Lung (tissue), 12 donors: ENCODE results near the gene DNAI4. TPM values are rescaled to one million over a fixed set of nuclear protein-coding genes. Genes with fewer than 3 reads are reported as not detected.

Experiments used
- ATAC-seq: fragments of 200-7000 bp; cut with Tn5 transposase; one replicate; pipeline ENCODE4 v1.9.1; 2020; ENCODE audit warnings: moderate number of reproducible peaks; ENCODE audit not compliant: insufficient read depth, low FRiP score
- DNase-seq, 3 donors: peaks; one replicate each; pipeline ENCODE4 v3.0.0-alpha.2; 2013 to 2017
- H3K27ac ChIP-seq, 2 donors: one replicate each; pipeline ENCODE4 v1.5.1; 2013; ENCODE audit warnings: mild to moderate bottlenecking in 2 of 2, moderate library complexity in 2 of 2, control low read depth in 1 of 2, inconsistent platforms in 1 of 2, low read depth in 1 of 2, low read length in 1 of 2
- H3K27me3 ChIP-seq, 3 donors: one replicate each; pipeline ENCODE4 v1.5.1; 2013; ENCODE audit warnings: low read length in 2 of 3; ENCODE audit not compliant: control insufficient read depth in 3 of 3, insufficient read depth in 3 of 3
- H3K36me3 ChIP-seq, 4 donors: one replicate each; pipeline ENCODE4 v1.5.1; 2013; ENCODE audit warnings: low read length in 4 of 4, mild to moderate bottlenecking in 1 of 4, moderate library complexity in 1 of 4; ENCODE audit not compliant: control insufficient read depth in 4 of 4, insufficient read depth in 4 of 4
- H3K4me1 ChIP-seq, 5 donors: one replicate each; pipeline ENCODE4 v1.5.1; 2013; ENCODE audit warnings: low read length in 5 of 5, mild to moderate bottlenecking in 2 of 5, moderate library complexity in 1 of 5; ENCODE audit not compliant: control insufficient read depth in 5 of 5, insufficient read depth in 5 of 5
- H3K4me3 ChIP-seq: one replicate; pipeline ENCODE4 v1.5.1; 2013; ENCODE audit warnings: mild to moderate bottlenecking, control low read depth, moderate library complexity
- H3K9ac ChIP-seq, 2 donors: one replicate each; pipeline ENCODE4 v1.5.1; 2013; ENCODE audit warnings: low read length in 2 of 2, control low read depth in 1 of 2; ENCODE audit not compliant: insufficient read depth in 1 of 2
- H3K9me3 ChIP-seq, 4 donors: one replicate each; pipeline ENCODE4 v1.5.1; 2013; ENCODE audit warnings: low read length in 3 of 4, mild to moderate bottlenecking in 1 of 4, moderate library complexity in 1 of 4; ENCODE audit not compliant: control insufficient read depth in 4 of 4, insufficient read depth in 3 of 4
- CTCF ChIP-seq: IDR thresholded peaks from 2 replicates; pipeline ENCODE4 v1.5.1; 2012; ENCODE audit warnings: mild to moderate bottlenecking; ENCODE audit errors: control extremely low read depth, extremely low read depth
- WGBS, 2 donors: extraction: QIAGEN DNeasy Blood & Tissue Kit; methylation state at CpG; one replicate each; pipeline ENCODE4 v1.1.7; 2013; 5-methylcytosine and 5-hydroxymethylcytosine counted together
- polyA plus RNA-seq, 2 donors: library from polyadenylated mRNA; stranded (reverse); fragments of 200-250 nt; gene quantifications; one replicate each; pipeline ENCODE4 v1.2.1, GENCODE V29; 2013
- total RNA-seq, 2 donors: library from RNA; depleted of rRNA in 1 of 2; stranded (reverse); fragments of >200 nt in 1 of 2; gene quantifications; one replicate each; pipeline ENCODE4 v1.2.1, GENCODE V29; 2014 to 2021
- donor health status: control.
- donor health status: control.
- donor health status: Bipolar disorder and iron deficiency.
- donor health status: healthy.
- donor health status: DM: yes; HTN: yes; CAD: no.

The DNAI4 gene
- total and polyA plus RNA-seq, 4 donors: 4.4 to 61.1 (median 15.5) TPM

GRCh38 chr1:66778969-66779368, 145.7 kb downstream of the DNAI4 start:
- DNase-seq (peak in 1 of 3 donors; percentile 32), ATAC-seq (no peak)
- no peaks in the 10 kb centered on the region for H3K27me3 ChIP-seq
- H3K36me3 ChIP-seq: peaks cover 0 to 3% (median 0%) of the 10 kb centered on the region in 4 donors
- H3K9ac ChIP-seq: no peak overlapping the region
- no peak overlapping the region for H3K27ac ChIP-seq
- TF ChIP-seq CTCF: no peak
- H3K9me3 ChIP-seq: no peaks in the 10 kb centered on the region
- no peaks in the 10 kb centered on the region for H3K4me1 ChIP-seq
- WGBS, 2 donors: 90 to 92% methylated on average over 4 of the region's 4 CpGs
- no peak overlapping the region for H3K4me3 ChIP-seq

GRCh38 chr1:66778266-66778665, 146.4 kb downstream of the DNAI4 start:
- TF ChIP-seq CTCF: no peak
- H3K4me3 ChIP-seq: no peak overlapping the region
- H3K27ac ChIP-seq: no peak overlapping the region
- no peak for DNase-seq
- H3K36me3 ChIP-seq: peaks cover 0 to 4% (median 0%) of the 10 kb centered on the region in 4 donors
- no peaks in the 10 kb centered on the region for H3K27me3 ChIP-seq
- H3K9me3 ChIP-seq: no peaks in the 10 kb centered on the region
- 89 to 92% methylated on average over 4 of the region's 4 CpGs for WGBS, 2 donors
- no peaks in the 10 kb centered on the region for H3K4me1 ChIP-seq
- no peak for ATAC-seq
- H3K9ac ChIP-seq: no peak overlapping the region

- no peak for ATAC-seq
- no peaks in the 10 kb centered on the region for H3K4me1 ChIP-seq
- peaks cover 0 to 4% (median 0%) of the 10 kb centered on the region in 4 donors for H3K36me3 ChIP-seq
- H3K9me3 ChIP-seq: no peaks in the 10 kb centered on the region
- no peak overlapping the region for H3K9ac ChIP-seq
- WGBS, 2 donors: 78 to 86% methylated on average over 3 of the region's 3 CpGs
- TF ChIP-seq CTCF: no peak
- no peak overlapping the region for H3K4me3 ChIP-seq
- H3K27me3 ChIP-seq: no peaks in the 10 kb centered on the region
- H3K27ac ChIP-seq: no peak overlapping the region
- DNase-seq: no peak
Measured at GRCh38 chr1:66777831-66778230, 146.8 kb downstream of the DNAI4 start.

GRCh38 chr1:66775646-66776045, 149.0 kb downstream of the DNAI4 start:
- Histone ChIP-seq H3K27me3 (no peaks in the 10 kb centered on the region), H3K9me3 (no peaks in the 10 kb centered on the region), H3K4me1 (no peaks in the 10 kb centered on the region), H3K9ac (no peak overlapping the region), H3K36me3 (peaks cover 0 to 8% (median 0%) of the 10 kb centered on the region in 4 donors), H3K4me3 (no peak overlapping the region), H3K27ac (no peak overlapping the region)
- DNase-seq (no peak), ATAC-seq (no peak)
- 86 to 92% methylated on average over 3 of the region's 3 CpGs for WGBS, 2 donors
- TF ChIP-seq CTCF: no peak
